ENCODE measurements around the gene ARID4B.

The ARID4B gene

GRCh38 chr1:235240960-235241359 lies 87.0 kb downstream of the ARID4B start:
- TF ChIP-seq, protein P1, sequence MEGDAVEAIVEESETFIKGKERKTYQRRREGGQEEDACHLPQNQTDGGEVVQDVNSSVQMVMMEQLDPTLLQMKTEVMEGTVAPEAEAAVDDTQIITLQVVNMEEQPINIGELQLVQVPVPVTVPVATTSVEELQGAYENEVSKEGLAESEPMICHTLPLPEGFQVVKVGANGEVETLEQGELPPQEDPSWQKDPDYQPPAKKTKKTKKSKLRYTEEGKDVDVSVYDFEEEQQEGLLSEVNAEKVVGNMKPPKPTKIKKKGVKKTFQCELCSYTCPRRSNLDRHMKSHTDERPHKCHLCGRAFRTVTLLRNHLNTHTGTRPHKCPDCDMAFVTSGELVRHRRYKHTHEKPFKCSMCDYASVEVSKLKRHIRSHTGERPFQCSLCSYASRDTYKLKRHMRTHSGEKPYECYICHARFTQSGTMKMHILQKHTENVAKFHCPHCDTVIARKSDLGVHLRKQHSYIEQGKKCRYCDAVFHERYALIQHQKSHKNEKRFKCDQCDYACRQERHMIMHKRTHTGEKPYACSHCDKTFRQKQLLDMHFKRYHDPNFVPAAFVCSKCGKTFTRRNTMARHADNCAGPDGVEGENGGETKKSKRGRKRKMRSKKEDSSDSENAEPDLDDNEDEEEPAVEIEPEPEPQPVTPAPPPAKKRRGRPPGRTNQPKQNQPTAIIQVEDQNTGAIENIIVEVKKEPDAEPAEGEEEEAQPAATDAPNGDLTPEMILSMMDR (conservative IDR thresholded peaks at IDR 0.05; ENCODE audit: low read depth, low read length): no peak
- no peak for DNase-seq (ENCODE audit: low read depth)
- H3K4me3 ChIP-seq (ENCODE audit: low read depth, low read length): no peak overlapping the region

DNA sequence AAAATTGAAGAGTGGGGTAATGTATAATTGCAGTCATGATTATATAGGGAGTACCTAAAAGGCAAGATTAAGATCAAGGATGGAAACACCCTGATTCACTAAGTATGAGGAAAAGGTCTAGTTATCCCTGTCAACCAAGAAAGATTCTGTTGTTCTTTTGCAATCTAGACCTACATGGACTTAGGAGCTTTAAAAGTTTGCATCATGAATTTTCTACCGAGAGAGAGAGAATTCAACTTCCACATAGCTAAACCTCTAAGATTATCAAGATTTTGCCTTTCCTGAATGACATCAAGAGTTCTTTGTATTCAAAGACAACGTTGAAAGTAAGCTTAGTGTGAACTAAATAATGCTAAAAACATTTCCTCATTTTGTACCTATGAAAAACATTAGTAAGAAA lies 88.1 kb downstream of the ARID4B start:
- TF ChIP-seq, protein P1 (conservative IDR thresholded peaks at IDR 0.05; ENCODE audit: low read depth, low read length): no peak
- no peak overlapping the region for H3K4me3 ChIP-seq (ENCODE audit: low read depth, low read length)

DNA sequence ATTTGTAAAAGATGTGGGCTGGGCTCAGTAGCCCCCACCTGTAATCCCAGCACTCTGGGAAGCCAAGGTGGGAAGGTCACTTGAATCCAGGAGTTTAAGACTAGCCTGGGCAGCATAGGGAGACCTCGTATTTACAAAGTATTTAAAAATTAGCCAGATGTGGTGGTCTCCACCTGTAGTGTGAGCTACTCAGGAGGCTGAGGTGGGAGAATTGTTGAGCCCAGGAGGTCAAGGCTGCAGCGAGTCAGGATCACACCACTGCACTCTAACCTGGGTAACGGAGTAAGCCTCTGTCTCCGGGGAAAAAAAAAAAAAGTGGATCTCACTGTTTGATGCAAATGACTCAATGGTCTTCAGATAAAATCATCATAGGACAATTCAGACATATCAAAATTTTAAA lies 89.4 kb downstream of the ARID4B start:
- DNase-seq (ENCODE audit: low read depth): no peak
- TF ChIP-seq, protein P1 (conservative IDR thresholded peaks at IDR 0.05; ENCODE audit: low read depth, low read length): no peak
- no peak overlapping the region for H3K4me3 ChIP-seq (ENCODE audit: low read depth, low read length)

More for the DNA sequence above, 88.1 kb downstream of the ARID4B start:
- peak; percentile 5 for DNase-seq (ENCODE audit: low read depth)

GRCh38 chr1:235236128-235236527 lies 91.9 kb downstream of the ARID4B start:
- no peak overlapping the region for H3K4me3 ChIP-seq (ENCODE audit: low read depth, low read length)
- TF ChIP-seq, protein P1 (conservative IDR thresholded peaks at IDR 0.05; ENCODE audit: low read depth, low read length): no peak
- no peak for DNase-seq (ENCODE audit: low read depth)

DNA sequence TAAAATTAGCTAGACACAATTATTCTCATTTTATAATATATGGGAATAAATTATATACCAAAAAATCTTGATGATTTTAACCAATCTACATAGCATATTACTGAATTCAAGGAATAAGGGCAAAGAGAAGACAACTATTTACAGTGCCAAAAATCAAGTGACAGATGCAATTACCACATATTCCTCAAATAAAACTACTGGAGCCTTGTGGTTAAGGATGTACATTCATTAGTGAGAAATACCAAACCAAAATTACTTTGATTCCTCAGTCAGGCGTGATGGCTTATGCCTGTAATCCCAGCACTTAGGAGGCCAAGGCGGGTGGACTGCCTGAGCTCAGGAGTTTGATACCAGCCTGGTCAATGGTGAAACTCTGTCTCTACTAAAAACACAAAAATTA lies 98.1 kb downstream of the ARID4B start:
- TF ChIP-seq, protein P1 (conservative IDR thresholded peaks at IDR 0.05; ENCODE audit: low read depth, low read length): no peak
- no peak overlapping the region for H3K4me3 ChIP-seq (ENCODE audit: low read depth, low read length)
- no peak for DNase-seq (ENCODE audit: low read depth)

GRCh38 chr1:235227414-235227813 lies 100.6 kb downstream of the ARID4B start:
- TF ChIP-seq, protein P1 (conservative IDR thresholded peaks at IDR 0.05; ENCODE audit: low read depth, low read length): no peak
- DNase-seq (ENCODE audit: low read depth): no peak
- H3K4me3 ChIP-seq (ENCODE audit: low read depth, low read length): no peak overlapping the region

DNA sequence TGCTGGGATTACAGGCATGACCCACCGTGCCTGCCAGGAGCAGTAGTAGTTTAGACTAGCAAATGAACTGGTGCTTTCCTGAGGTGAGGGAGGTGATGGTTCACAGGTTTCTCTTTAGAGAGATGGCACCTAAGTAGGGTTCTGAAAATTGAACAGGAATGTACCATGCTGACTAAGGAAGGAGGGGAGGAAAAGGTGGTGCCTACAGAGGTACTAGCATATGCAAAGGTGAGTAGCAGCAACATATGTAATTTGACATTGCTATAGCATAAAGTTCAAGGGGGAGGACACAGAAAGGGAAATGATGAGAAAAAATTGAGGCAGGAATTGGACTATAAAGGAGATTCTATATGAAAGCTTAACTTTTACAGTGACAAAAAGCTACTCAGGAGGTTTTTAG lies 101.0 kb downstream of the ARID4B start:
- no peak overlapping the region for H3K4me3 ChIP-seq (ENCODE audit: low read depth, low read length)
- no peak for DNase-seq (ENCODE audit: low read depth)
- TF ChIP-seq, protein P1 (conservative IDR thresholded peaks at IDR 0.05; ENCODE audit: low read depth, low read length): no peak
